IPS-15b (cell line): ENCODE measurements around the gene RAP2B.
"Not testable (repeated sequence)": the region's sequence is repeated elsewhere in the genome, so short reads cannot be mapped to it uniquely, and the experiment has no call there.

ENCODE experiments used
- H3K27me3 ChIP-seq: one replicate; pipeline ENCODE4 v1.6.1; 2013; ENCODE audit warnings: low read length; ENCODE audit not compliant: control insufficient read depth, insufficient read depth
- H3K36me3 ChIP-seq: one replicate; pipeline ENCODE4 v1.6.1; 2013; ENCODE audit warnings: low read length; ENCODE audit not compliant: control insufficient read depth, insufficient read depth
- H3K4me1 ChIP-seq: one replicate; pipeline ENCODE4 v1.6.1; 2013; ENCODE audit warnings: mild to moderate bottlenecking, low read length; ENCODE audit not compliant: control insufficient read depth, insufficient read depth
- H3K4me3 ChIP-seq: one replicate; pipeline ENCODE4 v1.5.1; 2013; ENCODE audit warnings: low read depth, low read length
- H3K9ac ChIP-seq: one replicate; pipeline ENCODE4 v1.6.1; 2013; ENCODE audit warnings: low read depth, mild to moderate bottlenecking, low read length
- H3K9me3 ChIP-seq: one replicate; pipeline ENCODE4 v1.6.1; 2013; ENCODE audit warnings: mild to moderate bottlenecking, low read length; ENCODE audit not compliant: control insufficient read depth, insufficient read depth

RAP2B gene

DNA sequence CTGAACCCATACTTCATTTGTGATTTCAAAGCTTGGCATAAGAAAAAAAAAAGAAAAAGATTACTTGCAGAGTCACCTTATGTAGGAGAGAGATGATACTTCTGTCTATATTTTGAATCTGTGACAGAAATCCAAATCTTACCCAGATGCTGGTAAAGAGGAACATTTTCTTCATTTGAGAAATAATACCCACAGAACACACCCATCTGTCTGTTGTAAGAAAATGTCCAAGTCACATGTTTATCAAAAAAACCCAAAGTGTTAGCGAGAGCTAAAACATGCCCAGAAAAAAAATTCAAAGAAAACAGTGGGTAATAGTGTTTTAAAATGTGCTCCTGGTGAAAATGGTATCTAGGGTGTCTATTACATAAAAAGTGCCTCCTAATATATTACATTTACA, 18.0 kb upstream of the RAP2B start:
- H3K9ac ChIP-seq = no peak overlapping the region
- H3K4me3 ChIP-seq = no peak overlapping the region
- no peaks in the 10 kb centered on the region for H3K9me3 ChIP-seq
- H3K4me1 ChIP-seq = no peaks in the 10 kb centered on the region
- no peaks in the 10 kb centered on the region for H3K36me3 ChIP-seq
- H3K27me3 ChIP-seq = no peaks in the 10 kb centered on the region

DNA sequence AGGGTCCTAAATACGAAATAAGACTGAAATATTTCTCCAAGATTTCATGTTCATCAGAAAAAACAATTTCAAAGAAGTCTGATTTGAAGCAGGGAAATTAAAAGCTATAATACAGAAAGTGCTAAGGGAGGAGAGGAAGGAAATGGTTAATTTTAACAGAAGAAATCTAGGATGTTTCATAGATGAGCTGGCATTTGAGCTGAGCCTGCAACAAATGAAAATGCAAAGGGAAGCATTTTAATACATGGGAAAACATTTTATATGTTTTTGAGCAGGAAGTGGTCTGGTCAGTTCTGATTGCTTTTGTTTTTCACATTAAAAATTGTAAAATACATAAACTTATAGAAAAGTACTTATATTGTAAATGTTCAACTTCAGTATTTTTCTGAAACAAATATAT, 17.2 kb upstream of the RAP2B start:
- Histone ChIP-seq H3K9me3 (no peaks in the 10 kb centered on the region), H3K4me1 (no peaks in the 10 kb centered on the region), H3K4me3 (no peak overlapping the region), H3K36me3 (no peaks in the 10 kb centered on the region), H3K27me3 (no peaks in the 10 kb centered on the region), H3K9ac (no peak overlapping the region)

DNA sequence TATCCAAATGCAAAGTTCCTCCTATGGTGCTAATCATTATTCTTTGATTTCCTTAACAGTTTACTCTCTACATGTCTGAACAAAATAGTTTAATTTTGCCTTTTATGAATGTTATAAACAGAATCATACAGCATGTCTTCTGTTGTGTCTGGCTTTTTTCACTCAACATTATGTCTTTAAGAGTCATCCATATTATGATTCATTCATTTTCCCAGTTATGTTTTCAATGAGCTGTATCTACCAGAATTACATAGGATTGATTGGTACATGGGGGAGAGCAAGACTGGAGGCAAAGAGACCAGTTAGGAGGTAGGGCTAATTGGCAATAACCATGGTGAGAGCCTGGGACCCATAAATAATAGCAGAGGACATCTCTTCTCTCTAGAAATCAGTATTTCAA, 16.6 kb upstream of the RAP2B start:
- no peak overlapping the region for H3K4me3 ChIP-seq

DNA sequence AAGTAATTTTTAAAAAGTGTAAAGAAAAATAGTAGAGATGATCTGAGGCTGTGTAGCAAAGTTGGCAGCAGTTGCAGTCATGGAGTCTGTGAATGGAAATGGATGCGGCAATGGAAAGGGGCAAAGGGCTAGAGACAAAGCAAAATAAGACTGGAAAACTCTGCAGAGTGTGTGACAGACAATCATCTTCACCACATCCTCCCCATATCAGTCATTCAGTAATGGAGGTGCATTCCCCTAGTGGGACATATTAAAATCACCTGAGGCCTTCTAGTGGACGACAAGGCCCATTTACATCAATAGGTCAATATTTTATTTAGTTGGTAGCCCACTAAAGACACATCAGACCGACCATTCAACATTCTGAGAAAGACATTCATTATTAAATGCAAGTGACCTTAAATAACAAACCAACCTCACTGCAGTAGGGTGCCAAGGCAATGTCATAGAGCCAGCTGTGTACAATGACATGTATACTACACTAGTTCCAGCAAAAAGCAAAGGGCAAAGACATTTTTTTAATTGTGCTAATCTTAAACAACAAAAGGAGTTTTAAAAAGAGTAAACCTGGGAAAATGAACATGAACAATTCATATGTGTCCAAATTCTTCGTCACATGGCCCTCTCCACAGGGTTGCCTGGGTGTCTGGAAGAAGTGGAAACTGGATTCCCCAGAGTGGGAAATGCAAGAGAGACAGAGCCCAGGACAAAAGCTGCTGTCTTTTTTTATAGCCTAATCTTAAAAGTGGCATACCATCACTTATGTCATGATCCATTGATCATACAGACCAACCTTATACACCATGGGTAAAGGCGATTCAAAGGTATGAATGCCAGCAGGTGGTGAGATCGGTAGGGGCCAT, 15.6 kb upstream of the RAP2B start:
- Histone ChIP-seq H3K9me3 (no peaks in the 10 kb centered on the region), H3K9ac (no peak overlapping the region), H3K27me3 (no peaks in the 10 kb centered on the region), H3K4me3 (no peak overlapping the region), H3K4me1 (no peaks in the 10 kb centered on the region), H3K36me3 (no peaks in the 10 kb centered on the region)

More for the DNA sequence above, 16.6 kb upstream of the RAP2B start:
- Histone ChIP-seq H3K4me1 (no peaks in the 10 kb centered on the region), H3K9ac (no peak overlapping the region), H3K27me3 (no peaks in the 10 kb centered on the region), H3K36me3 (no peaks in the 10 kb centered on the region), H3K9me3 (no peaks in the 10 kb centered on the region)

DNA sequence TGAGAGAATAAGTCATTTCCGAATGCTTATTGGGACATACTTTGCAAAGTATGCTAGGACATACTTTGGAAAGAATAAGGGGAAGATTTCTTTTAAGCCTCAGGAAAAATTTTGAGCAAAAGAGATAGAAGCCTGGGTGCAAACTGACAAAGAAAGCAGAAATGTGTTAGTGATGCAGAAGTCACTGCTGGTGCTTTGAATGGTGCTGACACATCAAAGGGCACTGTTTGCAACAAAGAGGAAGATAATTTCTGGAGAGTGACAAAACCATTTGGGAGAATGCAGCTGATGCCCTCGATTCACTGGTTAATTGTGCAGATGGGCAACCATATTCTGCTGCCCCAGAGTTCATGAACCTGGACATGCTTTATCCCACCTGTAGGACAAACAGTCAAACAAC, 11.0 kb upstream of the RAP2B start:
- H3K27me3 ChIP-seq = no peaks in the 10 kb centered on the region
- no peak overlapping the region for H3K4me3 ChIP-seq
- H3K36me3 ChIP-seq = no peaks in the 10 kb centered on the region
- H3K4me1 ChIP-seq = no peaks in the 10 kb centered on the region
- H3K9ac ChIP-seq = no peak overlapping the region
- H3K9me3 ChIP-seq = no peaks in the 10 kb centered on the region

DNA sequence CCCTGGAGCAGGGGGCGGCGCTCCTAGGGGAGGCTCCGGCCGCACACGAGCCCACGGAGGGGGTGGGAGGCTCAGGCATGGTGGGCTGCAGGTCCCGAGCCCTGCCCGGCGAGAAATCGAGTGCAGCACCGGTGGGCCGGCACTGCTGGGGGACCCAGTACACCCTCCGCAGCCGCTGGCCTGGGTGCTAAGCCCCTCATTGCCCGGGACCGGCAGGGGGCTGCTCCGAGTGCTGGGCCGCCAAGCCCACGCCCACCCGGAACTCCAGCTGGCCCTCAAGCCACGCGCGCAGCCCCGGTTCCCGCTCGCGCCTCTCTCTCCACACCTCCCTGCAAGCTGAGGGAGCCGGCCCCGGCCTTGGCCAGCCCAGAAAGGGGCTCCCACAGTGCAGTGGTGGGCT, 6.2 kb upstream of the RAP2B start:
- H3K9ac ChIP-seq, H3K4me3 ChIP-seq, H3K4me1 ChIP-seq, H3K9me3 ChIP-seq, H3K27me3 ChIP-seq, H3K36me3 ChIP-seq: not testable (repeated sequence)

DNA sequence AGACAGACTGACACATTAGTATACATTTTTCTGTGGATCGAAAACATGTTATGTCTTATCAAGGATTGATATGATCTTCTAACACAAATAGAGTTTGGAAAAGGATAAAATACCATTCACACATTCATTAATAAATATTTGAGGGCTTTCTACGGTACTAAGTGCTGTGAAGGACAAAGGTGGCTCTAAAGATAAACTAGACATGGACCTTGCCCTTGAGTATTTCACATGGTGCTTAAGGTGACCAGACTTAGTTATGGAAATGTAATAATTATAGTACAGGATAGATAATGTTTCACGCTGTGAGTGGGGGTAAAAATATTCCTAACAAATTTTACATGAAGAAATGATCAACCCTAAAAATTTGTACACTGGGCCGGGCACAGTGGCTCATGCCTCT, 3.8 kb upstream of the RAP2B start:
- no peak overlapping the region for H3K9ac ChIP-seq
- no peak overlapping the region for H3K4me3 ChIP-seq
- H3K36me3 ChIP-seq = peaks cover 2% of the 10 kb centered on the region
- no peaks in the 10 kb centered on the region for H3K9me3 ChIP-seq
- peaks cover 2% of the 10 kb centered on the region for H3K4me1 ChIP-seq
- peaks cover 7% of the 10 kb centered on the region for H3K27me3 ChIP-seq

DNA sequence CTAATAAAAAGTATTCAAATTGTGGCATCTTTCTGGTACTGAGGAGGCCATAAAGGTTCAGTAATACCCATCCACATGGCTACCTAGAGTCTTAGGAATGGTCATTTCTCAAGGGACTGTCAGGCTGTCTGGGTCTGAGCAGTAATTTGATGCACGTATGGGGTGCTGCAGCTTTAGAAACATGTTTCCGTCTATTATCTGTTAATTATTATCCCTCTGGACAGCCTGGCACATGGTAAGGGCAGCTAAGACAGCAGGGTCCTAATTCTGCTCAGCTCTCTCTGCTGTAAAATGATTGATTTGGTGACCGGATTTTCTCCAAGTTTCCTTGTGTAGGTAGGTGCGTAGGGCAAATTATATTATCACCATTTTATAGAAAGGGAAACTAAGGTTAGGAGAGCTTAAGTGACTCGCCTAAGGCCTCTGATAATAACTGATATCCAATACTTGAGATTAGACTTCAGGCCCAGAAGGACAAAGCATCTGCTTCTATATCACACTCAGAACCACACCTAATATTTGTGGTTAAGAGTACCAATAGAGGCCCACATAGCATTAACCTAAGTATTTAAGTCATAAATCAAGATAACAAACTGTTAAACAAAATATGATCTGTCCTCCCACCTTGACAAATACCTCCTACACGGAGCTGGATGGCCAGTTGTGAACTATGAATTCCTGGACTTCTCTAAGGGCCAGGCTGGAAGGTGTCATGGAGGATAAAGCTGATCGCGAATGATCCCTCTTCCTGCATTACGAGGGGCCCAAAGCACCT, 2.9 kb upstream of the RAP2B start:
- Histone ChIP-seq H3K4me1 (peaks cover 2% of the 10 kb centered on the region), H3K9me3 (no peaks in the 10 kb centered on the region), H3K36me3 (peaks cover 3% of the 10 kb centered on the region), H3K27me3 (peaks cover 7% of the 10 kb centered on the region), H3K9ac (no peak overlapping the region), H3K4me3 (no peak overlapping the region)

DNA sequence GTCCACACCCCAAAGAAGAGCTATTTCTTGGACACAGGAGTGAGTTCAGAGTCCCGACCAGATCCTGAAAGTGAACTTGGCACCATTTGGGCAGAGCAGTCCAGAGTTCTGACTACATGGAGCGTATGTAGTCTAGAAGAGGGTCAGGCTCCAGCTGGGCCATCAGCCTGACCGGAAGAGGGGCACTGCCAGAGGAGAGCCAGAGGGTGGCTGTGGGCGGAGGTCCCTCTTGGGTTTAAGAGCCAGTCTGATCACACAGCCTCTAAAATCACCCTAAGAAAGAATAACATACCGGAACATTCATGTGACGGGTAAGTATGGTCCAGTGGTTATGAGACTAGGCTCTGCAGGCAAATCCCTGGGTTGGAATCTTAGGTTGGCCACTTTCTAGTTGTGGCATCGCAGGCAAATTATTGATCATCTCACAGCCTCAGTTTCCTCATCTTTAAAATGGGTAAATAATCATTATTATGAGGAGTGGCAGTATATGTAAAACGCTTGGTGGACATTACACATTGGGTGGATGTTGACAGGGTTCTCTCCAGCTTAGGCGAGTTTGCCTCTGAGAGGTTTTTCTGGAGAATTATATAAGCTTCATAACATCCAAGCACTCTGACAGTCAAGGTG, 2.1 kb upstream of the RAP2B start:
- Histone ChIP-seq H3K9ac (peak overlapping the region; percentile 65), H3K9me3 (no peaks in the 10 kb centered on the region), H3K4me3 (peak overlapping the region; percentile 83), H3K4me1 (peaks cover 2% of the 10 kb centered on the region), H3K36me3 (peaks cover 3% of the 10 kb centered on the region), H3K27me3 (peaks cover 7% of the 10 kb centered on the region)

DNA sequence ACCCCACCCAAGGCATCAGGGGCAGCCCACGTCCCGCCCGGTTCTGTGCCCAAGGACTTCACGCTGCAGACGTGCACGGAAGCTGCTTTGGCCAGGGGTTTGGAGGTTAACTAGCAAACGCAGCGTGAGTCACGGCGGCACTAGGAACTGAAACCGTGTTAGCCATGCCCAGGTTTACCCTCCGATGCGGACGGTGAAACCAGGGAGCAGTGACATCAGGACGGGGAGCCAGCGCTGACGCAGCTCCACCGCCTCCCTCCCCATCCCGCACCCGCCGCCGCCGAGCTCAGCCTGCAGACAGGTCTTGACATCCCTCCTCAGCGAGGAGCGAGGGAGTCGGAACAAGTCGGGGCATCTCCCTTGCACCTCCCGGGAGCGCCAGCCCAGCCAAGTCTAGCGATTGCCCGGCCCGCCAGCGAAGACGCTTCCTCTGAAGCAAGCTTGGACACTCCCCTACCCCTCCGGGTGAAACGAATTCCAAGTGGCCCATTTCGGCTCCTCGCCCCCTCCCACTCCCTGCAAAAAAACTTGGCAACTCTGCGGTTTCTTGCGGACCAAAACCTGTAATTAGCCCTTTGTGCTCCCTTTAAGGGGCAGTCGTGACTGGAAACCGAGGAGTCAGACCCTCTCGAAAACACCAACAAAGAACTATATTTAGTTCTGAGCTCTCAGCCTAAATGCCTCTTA, 1.4 kb upstream of the RAP2B start:
- Histone ChIP-seq H3K4me3 (peak overlapping the region; percentile 83), H3K27me3 (peaks cover 7% of the 10 kb centered on the region), H3K9ac (peak overlapping the region; percentile 65), H3K9me3 (no peaks in the 10 kb centered on the region), H3K36me3 (peaks cover 3% of the 10 kb centered on the region), H3K4me1 (peaks cover 2% of the 10 kb centered on the region)

DNA sequence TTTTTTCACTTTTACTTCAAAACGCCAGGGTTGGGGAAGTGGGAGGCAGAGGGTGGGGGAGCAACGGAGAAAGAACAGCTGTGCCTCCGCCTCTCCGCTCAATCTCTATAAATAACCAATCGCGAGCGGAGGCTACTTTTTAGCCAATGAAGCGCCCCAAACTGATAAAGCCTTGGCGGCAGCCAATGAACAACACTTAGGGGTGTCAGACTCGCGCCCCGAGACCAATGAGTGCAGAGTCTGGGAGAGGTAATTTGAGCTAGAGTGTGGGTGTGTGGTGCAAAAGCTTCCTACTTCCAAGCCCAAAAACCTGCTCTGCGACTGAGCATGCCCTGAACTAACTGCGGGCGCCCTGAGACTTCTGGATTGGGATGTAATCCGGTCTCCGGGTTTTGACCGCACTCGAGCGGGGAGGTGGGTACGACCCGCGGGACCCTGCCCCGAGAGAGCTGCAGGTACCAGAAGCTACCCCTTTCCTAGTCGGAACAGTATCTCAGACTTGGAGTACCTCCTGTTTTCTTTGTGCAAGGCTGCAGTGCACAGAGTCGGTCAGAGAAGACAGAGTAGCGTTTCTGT, 800 bp upstream of the RAP2B start:
- peaks cover 7% of the 10 kb centered on the region for H3K27me3 ChIP-seq
- peaks cover 7% of the 10 kb centered on the region for H3K4me1 ChIP-seq
- H3K9ac ChIP-seq = no peak overlapping the region
- H3K36me3 ChIP-seq = peaks cover 3% of the 10 kb centered on the region
- H3K4me3 ChIP-seq = peak overlapping the region; percentile 93
- H3K9me3 ChIP-seq = no peaks in the 10 kb centered on the region
